ENCODE measurements around the gene C1orf21. TPM values are rescaled to one million over a fixed set of nuclear protein-coding genes. Genes with fewer than 3 reads are reported as not detected.

The C1orf21 gene
- total and polyA plus RNA-seq, 2 donors (not counting 3 experiments of a cell fraction or from before 2014, with no cell fraction given): 0.79 to 8.5 TPM

DNA sequence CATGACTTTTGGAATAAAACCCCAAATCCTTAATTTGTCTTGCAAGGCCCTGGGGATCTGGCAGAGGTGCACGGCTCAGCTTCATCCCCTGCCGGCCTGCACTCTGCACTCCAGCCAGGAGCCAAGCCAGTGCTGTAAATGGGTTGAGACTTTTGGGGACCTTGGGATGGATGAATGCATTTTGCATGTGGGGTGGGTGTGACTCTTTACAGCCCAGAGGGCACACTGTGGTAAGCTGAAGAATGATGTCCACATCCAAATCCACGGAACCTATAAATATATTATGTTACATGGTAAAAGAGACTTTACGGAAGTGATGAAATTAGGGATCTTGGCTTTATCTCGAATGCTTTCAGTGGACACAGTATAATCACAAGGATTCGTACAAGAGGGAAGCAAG, 190.0 kb downstream of the C1orf21 start:
- no TSS peak for BruUV-seq (replicated peaks)
- Histone ChIP-seq H3K4me2 (ENCODE audit: insufficient read depth, low read length) (no peak overlapping the region), H3K9me3 (replicated peaks; ENCODE audit: control insufficient read depth, insufficient read depth, low read length) (no peaks in the 10 kb centered on the region), H3K79me2 (ENCODE audit: control insufficient read depth, insufficient read depth, low read length) (no peaks in the 10 kb centered on the region), H2AFZ (ENCODE audit: low read depth, low read length) (no peak overlapping the region), H3K36me3 (ENCODE audit: control insufficient read depth in 2 of 2, extremely low read depth in 1 of 2, insufficient read depth in 2 of 2, low read length in 2 of 2) (no peaks in the 10 kb centered on the region), H4K20me1 (replicated peaks; ENCODE audit: control insufficient read depth, extremely low read depth, insufficient read depth, low read length) (no peaks in the 10 kb centered on the region), H3K4me3 (replicated peaks in 1 of 3; ENCODE audit: insufficient read depth in 1 of 3, low read depth in 1 of 3, low read length in 3 of 3) (no peak overlapping the region), H3K27me3 (ENCODE audit: control insufficient read depth in 2 of 2, insufficient read depth in 2 of 2, low read length in 2 of 2) (no peaks in the 10 kb centered on the region), H3K27ac (ENCODE audit: insufficient read depth, low read depth, low read length) (no peak overlapping the region), H3K9me1 (replicated peaks; ENCODE audit: control insufficient read depth, extremely low read depth, insufficient read depth, low read length) (no peaks in the 10 kb centered on the region), H3K4me1 (ENCODE audit: control insufficient read depth, extremely low read depth, insufficient read depth, low read length) (no peaks in the 10 kb centered on the region), H3K9ac (replicated peaks; ENCODE audit: extremely low read depth, insufficient read depth, low read length) (no peak overlapping the region)
- no peak for TF ChIP-seq POLR2AphosphoS5 (IDR thresholded peaks at IDR 0.05; ENCODE audit: insufficient read depth, low read depth, low read length)
- TF ChIP-seq, protein P1, sequence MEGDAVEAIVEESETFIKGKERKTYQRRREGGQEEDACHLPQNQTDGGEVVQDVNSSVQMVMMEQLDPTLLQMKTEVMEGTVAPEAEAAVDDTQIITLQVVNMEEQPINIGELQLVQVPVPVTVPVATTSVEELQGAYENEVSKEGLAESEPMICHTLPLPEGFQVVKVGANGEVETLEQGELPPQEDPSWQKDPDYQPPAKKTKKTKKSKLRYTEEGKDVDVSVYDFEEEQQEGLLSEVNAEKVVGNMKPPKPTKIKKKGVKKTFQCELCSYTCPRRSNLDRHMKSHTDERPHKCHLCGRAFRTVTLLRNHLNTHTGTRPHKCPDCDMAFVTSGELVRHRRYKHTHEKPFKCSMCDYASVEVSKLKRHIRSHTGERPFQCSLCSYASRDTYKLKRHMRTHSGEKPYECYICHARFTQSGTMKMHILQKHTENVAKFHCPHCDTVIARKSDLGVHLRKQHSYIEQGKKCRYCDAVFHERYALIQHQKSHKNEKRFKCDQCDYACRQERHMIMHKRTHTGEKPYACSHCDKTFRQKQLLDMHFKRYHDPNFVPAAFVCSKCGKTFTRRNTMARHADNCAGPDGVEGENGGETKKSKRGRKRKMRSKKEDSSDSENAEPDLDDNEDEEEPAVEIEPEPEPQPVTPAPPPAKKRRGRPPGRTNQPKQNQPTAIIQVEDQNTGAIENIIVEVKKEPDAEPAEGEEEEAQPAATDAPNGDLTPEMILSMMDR (IDR thresholded peaks at IDR 0.05; ENCODE audit: extremely low read depth in 1 of 2, insufficient read depth in 1 of 2, low read depth in 1 of 2, low read length in 2 of 2): no peak
- TF ChIP-seq JUN (IDR thresholded peaks at IDR 0.05; ENCODE audit: borderline replicate concordance, insufficient read depth, insufficient read length, low read depth): no peak
- TF ChIP-seq EZH2 (IDR thresholded peaks at IDR 0.05; ENCODE audit: borderline replicate concordance, low read depth, low read length, severe bottlenecking): no peak
- TF ChIP-seq, protein P2, sequence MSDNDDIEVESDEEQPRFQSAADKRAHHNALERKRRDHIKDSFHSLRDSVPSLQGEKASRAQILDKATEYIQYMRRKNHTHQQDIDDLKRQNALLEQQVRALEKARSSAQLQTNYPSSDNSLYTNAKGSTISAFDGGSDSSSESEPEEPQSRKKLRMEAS (IDR thresholded peaks at IDR 0.05; ENCODE audit: insufficient read depth, insufficient read length): no peak
- no peak for TF ChIP-seq FOS (IDR thresholded peaks at IDR 0.05; ENCODE audit: borderline replicate concordance, insufficient read depth, low read length)
- TF ChIP-seq GATA2 (IDR thresholded peaks at IDR 0.05; ENCODE audit: insufficient read depth, insufficient read length, low read depth, low read length): no peak
- TF ChIP-seq MYC (IDR thresholded peaks at IDR 0.05; ENCODE audit: low read depth, low read length): no peak
- no peak for TF ChIP-seq POLR2A (IDR thresholded peaks at IDR 0.05; ENCODE audit: low read depth, low read length)
- dilution Hi-C loops (cut with MboI; ENCODE audit: extremely low pct_ligation_motif_present, low sequenced_read_pairs) (no loop called here), intact Hi-C loops (cut with micrococcal nuclease) (no loop called here)
- no peak for DNase-seq (ENCODE audit: low read depth, low spot score)
- POLR2A ChIA-PET: no interaction called here
- CTCF ChIA-PET: interaction anchor here (1.4 kb wide), 1 partner anchor 19 kb away, joined by 3 read pairs; no protein-coding TSS in a partner anchor
- FAIRE-seq: no peak
